SU-DHL-6 (cell line): ENCODE results near the gene HAPLN1.

Experiments
- H2AFZ ChIP-seq: fragments of 200-600 bp; sonication (generic); 2 replicates; pipeline ENCODE4 v1.6.1; 2014; ENCODE audit warnings: low read depth, mild to moderate bottlenecking, moderate library complexity, mixed read lengths, antibody characterized with exemption, low read length; ENCODE audit not compliant: severe bottlenecking
- H3F3A ChIP-seq: fragments of 200-600 bp; shearing (Covaris generic); 2 replicates; pipeline ENCODE4 v1.6.0; 2016; ENCODE audit warnings: antibody characterized with exemption, mild to moderate bottlenecking; ENCODE audit not compliant: insufficient read depth
- H3K27ac ChIP-seq: fragments of 200-600 bp; sonication (generic); 2 replicates; pipeline ENCODE4 v1.5.1; 2016; ENCODE audit warnings: low read depth, mild to moderate bottlenecking, low read length, moderate library complexity, mixed read lengths
- H3K27me3 ChIP-seq: fragments of 200-600 bp; sonication (generic), shearing (Covaris generic); 2 replicates; pipeline ENCODE4 v1.6.0; 2014; ENCODE audit warnings: mild to moderate bottlenecking, low read length
- H3K36me3 ChIP-seq: fragments of 200-600 bp; sonication (generic); 2 replicates; pipeline ENCODE4 v1.6.1; 2014; ENCODE audit warnings: mild to moderate bottlenecking, low read length, mixed read lengths
- H3K4me2 ChIP-seq: fragments of 300-600, 200-600 bp; shearing (Covaris generic), sonication (generic); 2 replicates; pipeline ENCODE4 v1.6.0; 2014; ENCODE audit warnings: low read length, low read depth, mild to moderate bottlenecking; ENCODE audit not compliant: poor library complexity, severe bottlenecking
- H3K4me3 ChIP-seq: fragments of 200-600 bp; sonication (generic); 2 replicates; pipeline ENCODE4 v1.5.1; 2014; ENCODE audit warnings: antibody characterized with exemption, low read length, mild to moderate bottlenecking, mixed read lengths; ENCODE audit not compliant: insufficient read depth, poor library complexity, severe bottlenecking
- H3K79me2 ChIP-seq: fragments of 200-600 bp; sonication (generic); 2 replicates; pipeline ENCODE4 v1.6.1; 2014; ENCODE audit warnings: mild to moderate bottlenecking, low read length, moderate library complexity; ENCODE audit not compliant: insufficient read depth
- H3K9ac ChIP-seq: fragments of 200-600 bp; sonication (generic); 2 replicates; pipeline ENCODE4 v1.7.0; 2014; ENCODE audit warnings: mild to moderate bottlenecking, low read length
- H3K9me2 ChIP-seq: fragments of 200-600 bp; sonication (generic); replicated peaks from 2 replicates; pipeline ENCODE4 v1.6.1; 2014; ENCODE audit warnings: low read length; ENCODE audit not compliant: insufficient read depth
- H3K9me3 ChIP-seq: fragments of 200-600 bp; sonication (generic); 2 replicates; pipeline ENCODE4 v1.6.1; 2014; ENCODE audit warnings: low read length, mixed read lengths; ENCODE audit not compliant: insufficient read depth
- H4K20me1 ChIP-seq: fragments of 200-600 bp; sonication (generic); 2 replicates; pipeline ENCODE4 v1.6.1; 2014; ENCODE audit warnings: low read depth, mild to moderate bottlenecking, antibody characterized with exemption, low read length, moderate library complexity, mixed read lengths
- EZH2phosphoT487 ChIP-seq: fragments of 200-600 bp; sonication (generic), shearing (Covaris generic); conservative IDR thresholded peaks from 2 replicates; pipeline ENCODE4 v1.6.1; 2018; ENCODE audit warnings: mild to moderate bottlenecking, antibody characterized with exemption, low read length, moderate library complexity, mixed read lengths
- TF ChIP-seq, protein P1 (sequence below): fragments of 200-600 bp; sonication (generic); IDR thresholded peaks from one replicate; pipeline ENCODE4 v1.5.1; 2017; ENCODE audit warnings: antibody characterized with exemption, mild to moderate bottlenecking, low read length, moderate library complexity; ENCODE audit not compliant: insufficient read depth, poor library complexity, severe bottlenecking

The HAPLN1 gene

DNA sequence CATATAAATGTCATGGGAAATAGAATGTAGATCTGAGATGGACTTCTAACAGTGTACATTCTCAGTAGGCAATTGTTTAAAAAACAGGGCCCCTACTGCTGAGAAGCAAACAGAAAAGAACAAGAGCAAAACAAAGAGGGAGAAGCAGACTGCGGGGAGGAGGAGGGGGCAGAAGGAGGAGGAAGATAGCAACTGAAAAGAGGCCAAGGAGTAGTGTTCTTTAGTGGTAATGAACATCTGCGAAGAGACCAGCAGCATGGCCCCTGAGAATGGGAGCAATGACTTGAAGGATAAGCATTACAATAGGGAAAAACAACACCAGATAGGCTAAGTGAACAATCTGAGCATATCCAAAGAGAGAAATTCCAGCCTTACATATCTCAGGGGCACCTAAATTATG, 36.8 kb downstream of the HAPLN1 start:
- H3K4me2 ChIP-seq = no peak overlapping the region
- no peaks in the 10 kb centered on the region for H3K27me3 ChIP-seq
- no peaks in the 10 kb centered on the region for H3K9me3 ChIP-seq
- H3K9me2 ChIP-seq = no peaks in the 10 kb centered on the region
- no peak overlapping the region for H3K9ac ChIP-seq
- TF ChIP-seq, protein P1, sequence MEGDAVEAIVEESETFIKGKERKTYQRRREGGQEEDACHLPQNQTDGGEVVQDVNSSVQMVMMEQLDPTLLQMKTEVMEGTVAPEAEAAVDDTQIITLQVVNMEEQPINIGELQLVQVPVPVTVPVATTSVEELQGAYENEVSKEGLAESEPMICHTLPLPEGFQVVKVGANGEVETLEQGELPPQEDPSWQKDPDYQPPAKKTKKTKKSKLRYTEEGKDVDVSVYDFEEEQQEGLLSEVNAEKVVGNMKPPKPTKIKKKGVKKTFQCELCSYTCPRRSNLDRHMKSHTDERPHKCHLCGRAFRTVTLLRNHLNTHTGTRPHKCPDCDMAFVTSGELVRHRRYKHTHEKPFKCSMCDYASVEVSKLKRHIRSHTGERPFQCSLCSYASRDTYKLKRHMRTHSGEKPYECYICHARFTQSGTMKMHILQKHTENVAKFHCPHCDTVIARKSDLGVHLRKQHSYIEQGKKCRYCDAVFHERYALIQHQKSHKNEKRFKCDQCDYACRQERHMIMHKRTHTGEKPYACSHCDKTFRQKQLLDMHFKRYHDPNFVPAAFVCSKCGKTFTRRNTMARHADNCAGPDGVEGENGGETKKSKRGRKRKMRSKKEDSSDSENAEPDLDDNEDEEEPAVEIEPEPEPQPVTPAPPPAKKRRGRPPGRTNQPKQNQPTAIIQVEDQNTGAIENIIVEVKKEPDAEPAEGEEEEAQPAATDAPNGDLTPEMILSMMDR = no peak
- no peak for TF ChIP-seq EZH2phosphoT487
- no peak overlapping the region for H3K27ac ChIP-seq
- H3F3A ChIP-seq = no peaks in the 10 kb centered on the region
- H4K20me1 ChIP-seq = no peaks in the 10 kb centered on the region
- H2AFZ ChIP-seq = no peak overlapping the region
- H3K79me2 ChIP-seq = no peaks in the 10 kb centered on the region
- H3K4me3 ChIP-seq = no peak overlapping the region
- no peaks in the 10 kb centered on the region for H3K36me3 ChIP-seq

DNA sequence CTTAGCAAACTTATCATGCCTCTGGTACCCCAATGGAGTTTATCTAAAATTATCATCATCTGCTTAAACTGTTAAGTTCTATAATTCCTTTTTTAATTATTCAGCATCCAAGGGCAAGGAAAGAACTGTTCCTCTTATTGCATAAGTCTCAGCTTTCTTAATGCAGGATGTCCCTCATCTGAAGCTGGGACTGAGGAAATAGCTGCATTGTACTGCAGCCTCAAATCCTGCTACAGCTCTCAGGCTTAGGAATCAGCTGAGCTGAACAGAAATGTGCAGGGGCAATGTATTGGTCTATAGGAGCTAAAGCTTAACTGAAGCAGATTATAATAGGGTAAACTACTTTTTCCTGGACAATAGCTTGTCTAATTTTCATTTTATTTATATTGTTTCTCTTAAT, 48.0 kb downstream of the HAPLN1 start:
- no peak overlapping the region for H3K4me3 ChIP-seq
- H4K20me1 ChIP-seq = no peaks in the 10 kb centered on the region
- no peaks in the 10 kb centered on the region for H3K9me3 ChIP-seq
- no peaks in the 10 kb centered on the region for H3K79me2 ChIP-seq
- no peak overlapping the region for H3K9ac ChIP-seq
- no peak overlapping the region for H3K4me2 ChIP-seq
- H3F3A ChIP-seq = no peaks in the 10 kb centered on the region
- no peak overlapping the region for H3K27ac ChIP-seq
- no peaks in the 10 kb centered on the region for H3K27me3 ChIP-seq
- H2AFZ ChIP-seq = no peak overlapping the region
- no peaks in the 10 kb centered on the region for H3K36me3 ChIP-seq
- no peak for TF ChIP-seq EZH2phosphoT487
- TF ChIP-seq, protein P1 = no peak
- H3K9me2 ChIP-seq = no peaks in the 10 kb centered on the region

GRCh38 chr5:83672158-83672557, 48.5 kb downstream of the HAPLN1 start:
- TF ChIP-seq EZH2phosphoT487 = no peak
- TF ChIP-seq, protein P1 = no peak
- no peaks in the 10 kb centered on the region for H3K27me3 ChIP-seq
- H2AFZ ChIP-seq = no peak overlapping the region
- H4K20me1 ChIP-seq = no peaks in the 10 kb centered on the region
- no peaks in the 10 kb centered on the region for H3K9me3 ChIP-seq
- H3F3A ChIP-seq = no peaks in the 10 kb centered on the region
- H3K4me2 ChIP-seq = no peak overlapping the region
- H3K79me2 ChIP-seq = no peaks in the 10 kb centered on the region
- no peaks in the 10 kb centered on the region for H3K9me2 ChIP-seq
- no peak overlapping the region for H3K4me3 ChIP-seq
- no peak overlapping the region for H3K9ac ChIP-seq
- no peak overlapping the region for H3K27ac ChIP-seq
- H3K36me3 ChIP-seq = no peaks in the 10 kb centered on the region
